Karpas-422 (cell line): ENCODE measurements around the gene PUS7. TPM values are rescaled to one million over a fixed set of nuclear protein-coding genes. Genes with fewer than 3 reads are reported as not detected.

Source experiments
- total RNA-seq: library from RNA; depleted of rRNA; stranded (reverse); fragments of >200 nt; shearing (Covaris generic); gene quantifications from 2 replicates; pipeline ENCODE4 v1.2.3, GENCODE V29; 2014; ENCODE audit warnings: low replicate concordance; rRNA removed

The PUS7 gene
- total RNA-seq, 1 experiment from 2014 or later = 22.0 TPM

Other genes with a start within 250 kb of the PUS7 start
- gene SRPK2, start 133.3 kb downstream of the PUS7 start, total RNA-seq = 6.7 and 9.0 TPM in 2 replicates
- gene RINT1, start 9.9 kb upstream of the PUS7 start, total RNA-seq = 6.9 and 9.2 TPM in 2 replicates
- not detected in 2 replicates for gene EFCAB10, start 59.2 kb upstream of the PUS7 start, total RNA-seq